ENCODE results near the gene HPCAL4. TPM values are rescaled to one million over a fixed set of nuclear protein-coding genes. Genes with fewer than 3 reads are reported as not detected.

The HPCAL4 gene
- total RNA-seq, 1 donor from 2014 or later: 0.13 TPM

- Histone ChIP-seq H3K9me3 (ENCODE audit: low read depth) (no peaks in the 10 kb centered on the region), H3K4me2 (no peak overlapping the region), H3K27ac (no peak overlapping the region), H3K79me2 (ENCODE audit: low read depth) (peaks cover 14% of the 10 kb centered on the region), H3K4me1 (peaks cover 7% of the 10 kb centered on the region), H4K20me1 (ENCODE audit: low read depth) (peaks cover 3% of the 10 kb centered on the region), H3F3A (ENCODE audit: low read depth) (no peaks in the 10 kb centered on the region), H3K27me3 (peaks cover 75% of the 10 kb centered on the region), H3K4me3 (no peak overlapping the region), H3K9ac (no peak overlapping the region), H2AFZ (replicated peaks) (no peak overlapping the region), H3K36me3 (no peaks in the 10 kb centered on the region)
- H3K9me3 Mint-ChIP-seq: no peaks in the 10 kb centered on the region
- peaks cover 10% of the 10 kb centered on the region for H3K27me3 Mint-ChIP-seq (ENCODE audit: insufficient read depth, low read depth)
- no peak overlapping the region for H3K4me3 Mint-ChIP-seq
- DNase-seq (ENCODE audit: low spot score): no peak
- H3K27ac Mint-ChIP-seq: no peak overlapping the region
- H3K4me1 Mint-ChIP-seq: peaks cover 17% of the 10 kb centered on the region
- H3K36me3 Mint-ChIP-seq: peaks cover 2% of the 10 kb centered on the region
- TF ChIP-seq EZH2phosphoT487 (IDR thresholded peaks at IDR 0.05) (no peak), CTCF (IDR thresholded peaks at IDR 0.05) (no peak), EZH2 (IDR thresholded peaks at IDR 0.05) (no peak)
Observed at GRCh38 chr1:39735731-39736130, 44.5 kb upstream of the HPCAL4 start.

- no peaks in the 10 kb centered on the region for H4K20me1 ChIP-seq (ENCODE audit: low read depth)
- H2AFZ ChIP-seq (replicated peaks): no peak overlapping the region
- H3K79me2 ChIP-seq (ENCODE audit: low read depth): no peaks in the 10 kb centered on the region
- Mint-ChIP-seq H3K9me3 (no peaks in the 10 kb centered on the region), H3K4me3 (peak overlapping the region; percentile 28), H3K27me3 (ENCODE audit: insufficient read depth, low read depth) (peaks cover 25% of the 10 kb centered on the region), H3K4me1 (peaks cover 3% of the 10 kb centered on the region), H3K27ac (no peak overlapping the region), H3K36me3 (no peaks in the 10 kb centered on the region)
- no peak for DNase-seq (ENCODE audit: low spot score)
- no peak overlapping the region for H3K27ac ChIP-seq
- TF ChIP-seq EZH2 (IDR thresholded peaks at IDR 0.05) (no peak), EZH2phosphoT487 (IDR thresholded peaks at IDR 0.05) (no peak), CTCF (IDR thresholded peaks at IDR 0.05) (no peak)
- peaks cover 100% of the 10 kb centered on the region for H3K27me3 ChIP-seq
- no peaks in the 10 kb centered on the region for H3K9me3 ChIP-seq (ENCODE audit: low read depth)
- H3K4me1 ChIP-seq: no peaks in the 10 kb centered on the region
- H3F3A ChIP-seq (ENCODE audit: low read depth): no peaks in the 10 kb centered on the region
- no peak overlapping the region for H3K9ac ChIP-seq
- no peak overlapping the region for H3K4me3 ChIP-seq
- no peak overlapping the region for H3K4me2 ChIP-seq
- H3K36me3 ChIP-seq: no peaks in the 10 kb centered on the region
Observed at GRCh38 chr1:39733161-39733560, 41.9 kb upstream of the HPCAL4 start.

GRCh38 chr1:39732730-39733129 lies 41.5 kb upstream of the HPCAL4 start:
- Mint-ChIP-seq H3K36me3 (no peaks in the 10 kb centered on the region), H3K4me1 (peaks cover 3% of the 10 kb centered on the region), H3K27me3 (ENCODE audit: insufficient read depth, low read depth) (peaks cover 26% of the 10 kb centered on the region), H3K27ac (no peak overlapping the region), H3K4me3 (no peak overlapping the region), H3K9me3 (no peaks in the 10 kb centered on the region)
- Histone ChIP-seq H4K20me1 (ENCODE audit: low read depth) (no peaks in the 10 kb centered on the region), H3K27ac (no peak overlapping the region), H3K9me3 (ENCODE audit: low read depth) (no peaks in the 10 kb centered on the region), H3K4me2 (no peak overlapping the region), H3K27me3 (peaks cover 100% of the 10 kb centered on the region), H3F3A (ENCODE audit: low read depth) (no peaks in the 10 kb centered on the region), H3K36me3 (no peaks in the 10 kb centered on the region), H3K4me3 (no peak overlapping the region), H2AFZ (replicated peaks) (no peak overlapping the region), H3K9ac (no peak overlapping the region), H3K4me1 (no peaks in the 10 kb centered on the region), H3K79me2 (ENCODE audit: low read depth) (no peaks in the 10 kb centered on the region)
- TF ChIP-seq CTCF (IDR thresholded peaks at IDR 0.05): no peak
- TF ChIP-seq EZH2phosphoT487 (IDR thresholded peaks at IDR 0.05): no peak
- no peak for TF ChIP-seq EZH2 (IDR thresholded peaks at IDR 0.05)
- DNase-seq (ENCODE audit: low spot score): no peak

All from neural progenitor cell (in vitro differentiated cells).